GM18502 (cell line): ENCODE data around the gene ITIH1.
"Not testable (repeated sequence)": the region's sequence is repeated elsewhere in the genome, so short reads cannot be mapped to it uniquely, and the experiment has no call there.

ENCODE experiments used
- ATAC-seq: cut with Tn5 transposase; IDR thresholded peaks from one replicate; pipeline ENCODE4 v1.9.1; 2021; ENCODE audit warnings: mild to moderate bottlenecking; ENCODE audit not compliant: unreplicated experiment, poor library complexity

ITIH1 gene

GRCh38 chr3:52773361-52774065 is 3.9 kb upstream of the ITIH1 start:
- no peak for ATAC-seq

- no peak for ATAC-seq
Measured at GRCh38 chr3:52774066-52774713, 3.2 kb upstream of the ITIH1 start.

GRCh38 chr3:52774901-52775864 is 2.2 kb upstream of the ITIH1 start:
- ATAC-seq: no peak

GRCh38 chr3:52775877-52776276 is 1.5 kb upstream of the ITIH1 start:
- ATAC-seq: no peak

GRCh38 chr3:52776486-52776885 is 913 bp upstream of the ITIH1 start:
- ATAC-seq: not testable (repeated sequence)

GRCh38 chr3:52777959-52778805 is 783 bp downstream of the ITIH1 start:
- ATAC-seq: no peak

- peak; percentile 77 for ATAC-seq
Measured at GRCh38 chr3:52779011-52779836, 1.8 kb downstream of the ITIH1 start.

GRCh38 chr3:52779837-52780585 is 2.6 kb downstream of the ITIH1 start:
- no peak for ATAC-seq

GRCh38 chr3:52781741-52782140 is 4.3 kb downstream of the ITIH1 start:
- no peak for ATAC-seq

GRCh38 chr3:52782412-52783210 is 5.2 kb downstream of the ITIH1 start:
- no peak for ATAC-seq

- no peak for ATAC-seq
Measured at GRCh38 chr3:52783211-52783555, 5.8 kb downstream of the ITIH1 start.

GRCh38 chr3:52784021-52784621 is 6.7 kb downstream of the ITIH1 start:
- no peak for ATAC-seq

- no peak for ATAC-seq
Measured at GRCh38 chr3:52784931-52785590, 7.7 kb downstream of the ITIH1 start.

- no peak for ATAC-seq
Measured at GRCh38 chr3:52786330-52787215, 9.2 kb downstream of the ITIH1 start.

GRCh38 chr3:52787246-52787645 is 9.8 kb downstream of the ITIH1 start:
- no peak for ATAC-seq
